SK-N-SH treated with all-trans-retinoic acid at 6 μM for 48 hours (cell line): ENCODE measurements around the gene CCNT1.

ENCODE experiments used
- ATAC-seq: fragments of 200-7000 bp; cut with Tn5 transposase; 3 replicates; pipeline ENCODE4 v1.9.1; 2020; ENCODE audit warnings: mild to moderate bottlenecking, moderate library complexity
- ARNTL ChIP-seq: fragments of 450-650 bp; formaldehyde crosslinking; IDR thresholded peaks from 2 replicates; pipeline ENCODE4 v1.5.0; 2020; ENCODE audit warnings: low read depth, mild to moderate bottlenecking, moderate library complexity, borderline replicate concordance
- BACH2 ChIP-seq: fragments of 250-450 bp; sonication (Bioruptor Pico); IDR thresholded peaks from 2 replicates; pipeline ENCODE4 v1.9.0; 2021; ENCODE audit warnings: mild to moderate bottlenecking, borderline replicate concordance
- CREB5 ChIP-seq: fragments of 250-450 bp; sonication (Bioruptor Pico); IDR thresholded peaks from 2 replicates; pipeline ENCODE4 v1.5.1; 2020; ENCODE audit warnings: low read depth, mild to moderate bottlenecking, moderate library complexity
- CSDC2 ChIP-seq: fragments of 250-450 bp; sonication (Bioruptor Pico); IDR thresholded peaks from 2 replicates; pipeline ENCODE4 v1.5.0; 2020; ENCODE audit warnings: mild to moderate bottlenecking, moderate library complexity
- CSRNP3 ChIP-seq: fragments of 250-450 bp; sonication (Bioruptor Pico); IDR thresholded peaks from 2 replicates; pipeline ENCODE4 v1.5.1; 2021; ENCODE audit warnings: mild to moderate bottlenecking, moderate library complexity
- ESRRG ChIP-seq: fragments of 250-450 bp; sonication (Bioruptor Pico); IDR thresholded peaks from 2 replicates; pipeline ENCODE4 v1.6.1; 2021; ENCODE audit warnings: mild to moderate bottlenecking
- GLIS3 ChIP-seq: fragments of 250-450 bp; sonication (Bioruptor Pico); IDR thresholded peaks from 2 replicates; pipeline ENCODE4 v1.5.0; 2020; ENCODE audit warnings: mild to moderate bottlenecking, moderate library complexity
- ISL1 ChIP-seq: fragments of 250-450 bp; sonication (Bioruptor Pico); IDR thresholded peaks from 2 replicates; pipeline ENCODE4 v2.1.2; 2022; ENCODE audit warnings: mild to moderate bottlenecking, moderate library complexity
- OSR1 ChIP-seq: fragments of 250-450 bp; sonication (Bioruptor Pico); IDR thresholded peaks from 2 replicates; pipeline ENCODE4 v1.8.0; 2022; ENCODE audit warnings: moderate library complexity, mild to moderate bottlenecking, inconsistent platforms
- PATZ1 ChIP-seq: fragments of 250-450 bp; sonication (Bioruptor Pico); IDR thresholded peaks from 2 replicates; pipeline ENCODE4 v1.8.0; 2020; ENCODE audit warnings: mild to moderate bottlenecking, moderate library complexity, borderline replicate concordance
- POU6F1 ChIP-seq: fragments of 250-450 bp; sonication (Bioruptor Pico); IDR thresholded peaks from 2 replicates; pipeline ENCODE4 v1.8.0; 2021; ENCODE audit warnings: low read depth, mild to moderate bottlenecking, moderate library complexity, borderline replicate concordance
- PPARA ChIP-seq: fragments of 250-450 bp; sonication (Bioruptor Pico); IDR thresholded peaks from 2 replicates; pipeline ENCODE4 v1.5.0; 2020; ENCODE audit warnings: mild to moderate bottlenecking, borderline replicate concordance
- RARB ChIP-seq: fragments of 250-450 bp; sonication (Bioruptor Pico); IDR thresholded peaks from 2 replicates; pipeline ENCODE4 v1.8.0; 2021; ENCODE audit warnings: mild to moderate bottlenecking, moderate library complexity
- SNAI2 ChIP-seq: fragments of 250-450 bp; sonication (Bioruptor Pico); IDR thresholded peaks from 2 replicates; pipeline ENCODE4 v1.5.0; 2020; ENCODE audit warnings: mild to moderate bottlenecking, moderate library complexity
- TCF4 ChIP-seq: fragments of 250-450 bp; sonication (Bioruptor Pico); IDR thresholded peaks from 2 replicates; pipeline ENCODE4 v1.8.0; 2021; ENCODE audit warnings: mild to moderate bottlenecking, moderate library complexity, borderline replicate concordance
- TOX ChIP-seq: fragments of 250-450 bp; sonication (Bioruptor Pico); IDR thresholded peaks from 2 replicates; pipeline ENCODE4 v1.8.0; 2021; ENCODE audit warnings: mild to moderate bottlenecking, moderate library complexity, borderline replicate concordance
- TSHZ2 ChIP-seq: fragments of 250-450 bp; sonication (Bioruptor Pico); IDR thresholded peaks from 2 replicates; pipeline ENCODE4 v1.5.0; 2020; ENCODE audit warnings: mild to moderate bottlenecking, moderate library complexity
- ZC3H10 ChIP-seq: fragments of 250-450 bp; sonication (Bioruptor Pico); IDR thresholded peaks from 2 replicates; pipeline ENCODE4 v1.5.1; 2021; ENCODE audit warnings: mild to moderate bottlenecking, moderate library complexity
- ZFP3 ChIP-seq: fragments of 250-450 bp; sonication (Bioruptor Pico); IDR thresholded peaks from 2 replicates; pipeline ENCODE4 v1.5.0; 2020; ENCODE audit warnings: mild to moderate bottlenecking, moderate library complexity
- ZFP30 ChIP-seq: fragments of 450-650 bp; formaldehyde crosslinking; IDR thresholded peaks from 2 replicates; pipeline ENCODE4 v1.5.0; 2022; ENCODE audit warnings: mild to moderate bottlenecking, moderate library complexity
- ZNF565 ChIP-seq: fragments of 450-650 bp; formaldehyde crosslinking; conservative IDR thresholded peaks from 2 replicates; pipeline ENCODE4 v1.5.0; 2020; ENCODE audit warnings: low read depth, mild to moderate bottlenecking, moderate library complexity
- ZNF70 ChIP-seq: fragments of 450-650 bp; formaldehyde crosslinking; IDR thresholded peaks from 2 replicates; pipeline ENCODE4 v1.5.0; 2020; ENCODE audit warnings: mild to moderate bottlenecking, moderate library complexity
- ZNF8 ChIP-seq: fragments of 450-650 bp; formaldehyde crosslinking; IDR thresholded peaks from 2 replicates; pipeline ENCODE4 v1.5.0; 2020; ENCODE audit warnings: mild to moderate bottlenecking, moderate library complexity

The CCNT1 gene

GRCh38 chr12:48716493-48717251 is at the start of gene CCNT1:
Gene CCNT1, minus strand, starts transcription at chr12:48716707. Its CDS starts 32 bp downstream, at chr12:48716675.
- ATAC-seq = peak; percentile 96
- TF ChIP-seq RARB (CRISPR knock-in tag) (no peak), CSRNP3 (CRISPR knock-in tag) (no peak), ZNF565 (no peak), ZC3H10 (CRISPR knock-in tag) (no peak), ZFP3 (CRISPR knock-in tag) (peak; percentile 95), CREB5 (CRISPR knock-in tag) (no peak), ARNTL (CRISPR knock-in tag) (no peak), TCF4 (CRISPR knock-in tag) (no peak), GLIS3 (CRISPR knock-in tag) (no peak), ESRRG (CRISPR knock-in tag) (no peak), TOX (no peak), ZFP30 (CRISPR knock-in tag) (no peak), PATZ1 (CRISPR knock-in tag) (no peak; the same call in 1 of the 2 replicates), TSHZ2 (CRISPR knock-in tag) (no peak), ISL1 (CRISPR knock-in tag) (peak; percentile 38; the same call in 1 of the 2 replicates), ZNF8 (0 out of 2 replicates have a peak, but pooled peaks have one; percentile 9), POU6F1 (CRISPR knock-in tag) (0 out of 2 replicates have a peak, but pooled peaks have one; percentile 73), BACH2 (CRISPR knock-in tag) (no peak), OSR1 (no peak), SNAI2 (no peak), ZNF70 (CRISPR knock-in tag) (no peak), CSDC2 (CRISPR knock-in tag) (no peak; the same call in 1 of the 2 replicates), PPARA (0 out of 2 replicates have a peak, but pooled peaks have one; percentile 39)
- TF ChIP-seq, all 23 proteins: peak for 5

GRCh38 chr12:48765753-48766162 is 49.3 kb upstream of the CCNT1 start:
- TF ChIP-seq OSR1 (no peak), CSDC2 (CRISPR knock-in tag) (no peak), ARNTL (CRISPR knock-in tag) (no peak), PPARA (no peak), RARB (CRISPR knock-in tag) (no peak), CSRNP3 (CRISPR knock-in tag) (no peak), TOX (no peak), ISL1 (CRISPR knock-in tag) (no peak), ZFP3 (CRISPR knock-in tag) (no peak), ZNF8 (no peak), TCF4 (CRISPR knock-in tag) (no peak), ZC3H10 (CRISPR knock-in tag) (no peak), BACH2 (CRISPR knock-in tag) (no peak), ZNF565 (no peak), POU6F1 (CRISPR knock-in tag) (no peak), GLIS3 (CRISPR knock-in tag) (no peak)
- ATAC-seq = no peak
